Measurements from ENCODE around the gene CCDC88B.
"Not testable (repeated sequence)": the region's sequence is repeated elsewhere in the genome, so short reads cannot be mapped to it uniquely, and the experiment has no call there.

The CCDC88B gene

DNA sequence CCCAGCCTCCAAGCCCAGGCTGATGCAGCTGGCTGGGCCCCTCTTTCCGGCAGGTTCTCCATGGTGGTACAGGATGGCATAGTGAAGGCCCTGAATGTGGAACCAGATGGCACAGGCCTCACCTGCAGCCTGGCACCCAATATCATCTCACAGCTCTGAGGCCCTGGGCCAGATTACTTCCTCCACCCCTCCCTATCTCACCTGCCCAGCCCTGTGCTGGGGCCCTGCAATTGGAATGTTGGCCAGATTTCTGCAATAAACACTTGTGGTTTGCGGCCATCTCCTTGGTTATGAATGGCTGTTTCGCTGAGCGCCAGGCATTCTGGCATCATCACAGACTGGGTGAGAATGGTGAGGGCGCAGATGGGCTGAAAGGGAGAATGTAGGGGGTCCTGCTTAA, 18.5 kb upstream of the CCDC88B start:
- H3K4me3 ChIP-seq (replicated peaks; ENCODE audit: low read depth, low read length) = no peak overlapping the region
- TF ChIP-seq, protein P1, sequence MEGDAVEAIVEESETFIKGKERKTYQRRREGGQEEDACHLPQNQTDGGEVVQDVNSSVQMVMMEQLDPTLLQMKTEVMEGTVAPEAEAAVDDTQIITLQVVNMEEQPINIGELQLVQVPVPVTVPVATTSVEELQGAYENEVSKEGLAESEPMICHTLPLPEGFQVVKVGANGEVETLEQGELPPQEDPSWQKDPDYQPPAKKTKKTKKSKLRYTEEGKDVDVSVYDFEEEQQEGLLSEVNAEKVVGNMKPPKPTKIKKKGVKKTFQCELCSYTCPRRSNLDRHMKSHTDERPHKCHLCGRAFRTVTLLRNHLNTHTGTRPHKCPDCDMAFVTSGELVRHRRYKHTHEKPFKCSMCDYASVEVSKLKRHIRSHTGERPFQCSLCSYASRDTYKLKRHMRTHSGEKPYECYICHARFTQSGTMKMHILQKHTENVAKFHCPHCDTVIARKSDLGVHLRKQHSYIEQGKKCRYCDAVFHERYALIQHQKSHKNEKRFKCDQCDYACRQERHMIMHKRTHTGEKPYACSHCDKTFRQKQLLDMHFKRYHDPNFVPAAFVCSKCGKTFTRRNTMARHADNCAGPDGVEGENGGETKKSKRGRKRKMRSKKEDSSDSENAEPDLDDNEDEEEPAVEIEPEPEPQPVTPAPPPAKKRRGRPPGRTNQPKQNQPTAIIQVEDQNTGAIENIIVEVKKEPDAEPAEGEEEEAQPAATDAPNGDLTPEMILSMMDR (IDR thresholded peaks at IDR 0.05; ENCODE audit: low read length, missing control alignments) = no peak
- DNase-seq (ENCODE audit: low read depth) = no peak

DNA sequence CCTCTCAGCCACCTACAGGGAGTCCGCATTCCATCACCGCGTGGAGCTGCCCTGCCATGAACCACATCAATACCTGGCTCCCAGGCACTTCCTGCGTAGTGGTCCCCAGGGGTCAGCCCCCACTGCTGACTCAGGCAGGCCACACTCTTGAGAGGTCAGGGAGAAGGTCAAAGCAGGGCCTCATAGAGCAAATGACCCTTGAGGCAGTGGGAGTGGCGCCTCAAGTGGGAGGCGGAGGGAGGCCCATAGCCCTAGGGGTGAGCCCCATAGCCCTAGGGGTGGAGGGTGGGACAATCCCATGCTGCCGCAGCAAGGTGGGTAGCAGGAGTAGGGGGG, 17.1 kb upstream of the CCDC88B start:
- TF ChIP-seq, protein P1 (IDR thresholded peaks at IDR 0.05; ENCODE audit: low read length, missing control alignments) = no peak
- no peak overlapping the region for H3K4me3 ChIP-seq (replicated peaks; ENCODE audit: low read depth, low read length)
- DNase-seq (ENCODE audit: low read depth) = no peak

DNA sequence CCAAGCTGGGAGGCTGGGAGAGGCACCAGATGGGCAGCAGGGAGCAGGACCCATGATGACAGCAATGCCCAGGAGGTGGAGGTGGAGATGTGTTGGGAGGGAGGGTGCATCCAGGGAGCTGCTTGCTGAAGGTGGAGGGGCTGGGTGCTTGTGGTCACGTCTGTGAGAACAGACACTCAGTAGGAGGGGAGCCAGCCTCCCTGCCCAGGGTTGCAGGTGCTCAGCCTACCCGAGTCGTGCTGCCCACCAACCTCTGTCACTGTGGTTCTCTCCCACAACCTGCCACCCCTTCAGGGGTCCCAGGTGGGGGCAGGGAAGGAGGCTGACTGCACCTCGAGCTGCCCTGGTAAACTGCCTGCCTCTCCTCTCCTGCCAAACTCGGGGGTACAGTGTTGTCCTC, 16.6 kb upstream of the CCDC88B start:
- no peak overlapping the region for H3K4me3 ChIP-seq (replicated peaks; ENCODE audit: low read depth, low read length)
- no peak for DNase-seq (ENCODE audit: low read depth)
- TF ChIP-seq, protein P1 (IDR thresholded peaks at IDR 0.05; ENCODE audit: low read length, missing control alignments) = no peak

DNA sequence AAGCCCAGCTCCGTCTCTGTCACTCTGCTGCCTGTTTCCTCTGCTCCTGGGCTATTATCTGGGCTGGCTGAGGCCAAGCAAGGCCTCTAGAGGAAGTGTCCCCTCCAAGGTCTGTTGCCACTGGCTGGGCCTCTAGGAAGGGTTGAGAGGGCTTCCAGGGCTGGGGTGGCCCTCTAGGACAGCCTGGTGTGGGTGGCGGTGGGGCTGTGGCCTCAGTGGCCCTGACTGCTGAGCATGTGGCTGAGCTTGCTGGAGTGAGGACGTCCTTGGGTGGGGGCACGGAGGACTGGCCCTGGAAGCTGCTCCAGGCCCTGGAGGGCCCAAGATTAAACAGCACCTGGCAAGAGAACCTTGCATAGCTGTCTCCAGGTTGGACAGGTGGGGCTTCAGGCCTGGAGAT, 16.0 kb upstream of the CCDC88B start:
- H3K4me3 ChIP-seq (replicated peaks; ENCODE audit: low read depth, low read length); DNase-seq (ENCODE audit: low read depth): not testable (repeated sequence)

GRCh38 chr11:64324692-64325469, 15.1 kb upstream of the CCDC88B start:
- no peak for DNase-seq (ENCODE audit: low read depth)
- no peak overlapping the region for H3K4me3 ChIP-seq (replicated peaks; ENCODE audit: low read depth, low read length)
- TF ChIP-seq, protein P1 (IDR thresholded peaks at IDR 0.05; ENCODE audit: low read length, missing control alignments) = no peak

DNA sequence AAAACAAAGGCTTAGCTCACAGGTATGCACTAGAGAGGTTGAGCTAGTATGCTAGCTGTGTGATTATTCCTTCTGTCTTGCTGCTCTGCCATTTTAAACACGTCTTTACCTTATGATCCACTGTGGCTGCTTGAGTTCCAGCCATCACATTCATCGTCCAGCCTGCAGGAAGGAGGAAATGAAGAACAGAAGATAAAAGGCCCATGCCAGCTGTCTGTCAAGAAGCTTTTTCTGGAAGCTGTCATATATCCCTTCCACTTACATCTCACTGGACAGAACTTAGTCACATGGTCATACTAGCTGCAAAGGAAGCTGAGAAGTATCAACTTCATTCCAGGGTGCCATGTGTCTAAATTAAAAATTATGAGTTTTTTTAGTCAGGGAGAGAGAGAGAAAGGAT, 12.6 kb upstream of the CCDC88B start:
- no peak for DNase-seq (ENCODE audit: low read depth)
- no peak overlapping the region for H3K4me3 ChIP-seq (replicated peaks; ENCODE audit: low read depth, low read length)
- TF ChIP-seq, protein P1 (IDR thresholded peaks at IDR 0.05; ENCODE audit: low read length, missing control alignments) = no peak

DNA sequence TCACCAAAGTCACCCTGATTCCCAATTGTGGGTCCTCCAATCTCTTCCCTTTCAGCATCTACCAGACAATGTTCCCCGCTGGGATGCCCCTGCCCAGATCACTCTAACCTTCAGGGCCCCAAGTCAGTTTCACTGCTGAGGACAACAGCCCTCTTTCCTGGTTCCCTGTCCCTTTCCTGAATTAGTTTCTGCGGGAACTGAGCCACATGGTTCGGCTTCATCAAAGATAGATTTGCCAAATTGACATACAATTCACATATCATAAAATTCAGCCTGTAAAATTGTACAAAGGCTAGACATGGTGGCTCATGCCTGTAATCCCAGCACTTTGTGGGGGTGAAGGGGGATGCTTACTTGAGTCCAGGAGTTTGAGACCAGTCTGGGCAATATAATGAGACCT, 12.0 kb upstream of the CCDC88B start:
- no peak overlapping the region for H3K4me3 ChIP-seq (replicated peaks; ENCODE audit: low read depth, low read length)
- TF ChIP-seq, protein P1 (IDR thresholded peaks at IDR 0.05; ENCODE audit: low read length, missing control alignments) = no peak
- no peak for DNase-seq (ENCODE audit: low read depth)
